GM23248 (cell line): Measurements from ENCODE around the gene CLCF1. TPM values are rescaled to one million over a fixed set of nuclear protein-coding genes. Genes with fewer than 3 reads are reported as not detected.
"Not testable (repeated sequence)": the region's sequence is repeated elsewhere in the genome, so short reads cannot be mapped to it uniquely, and the experiment has no call there.

ENCODE experiments used
- DNase-seq: peaks from one replicate; pipeline ENCODE4 v3.0.0-alpha.2; 2015
- H2AFZ ChIP-seq: fragments of 200-600 bp; sonication (generic); 2 replicates; pipeline ENCODE4 v1.6.1; 2016; ENCODE audit warnings: antibody characterized with exemption
- H3F3A ChIP-seq: fragments of 200-600 bp; sonication (generic); 2 replicates; pipeline ENCODE4 v1.6.1; 2016; ENCODE audit warnings: mild to moderate bottlenecking, antibody characterized with exemption, mixed run types; ENCODE audit not compliant: insufficient read depth
- H3K27ac ChIP-seq: fragments of 200-600 bp; sonication (generic); 2 replicates; pipeline ENCODE4 v1.5.1; 2016; ENCODE audit warnings: mild to moderate bottlenecking
- H3K27me3 ChIP-seq: fragments of 200-600 bp; sonication (generic); replicated peaks from 2 replicates; pipeline ENCODE4 v1.6.1; 2016; ENCODE audit warnings: mild to moderate bottlenecking; ENCODE audit not compliant: insufficient read depth
- H3K36me3 ChIP-seq: fragments of 200-600 bp; sonication (generic); 2 replicates; pipeline ENCODE4 v1.6.1; 2016; ENCODE audit warnings: low read depth, mild to moderate bottlenecking
- H3K4me1 ChIP-seq: fragments of 200-600 bp; sonication (generic); 2 replicates; pipeline ENCODE4 v1.6.1; 2016; ENCODE audit warnings: mild to moderate bottlenecking; ENCODE audit not compliant: insufficient read depth
- H3K4me2 ChIP-seq: fragments of 200-600 bp; sonication (generic); one replicate; pipeline ENCODE4 v1.6.1; 2016; ENCODE audit warnings: mild to moderate bottlenecking; ENCODE audit not compliant: unreplicated experiment
- H3K4me3 ChIP-seq: fragments of 200-600 bp; sonication (generic); 2 replicates; pipeline ENCODE4 v1.5.1; 2016; ENCODE audit warnings: mild to moderate bottlenecking
- H3K79me2 ChIP-seq: fragments of 200-600 bp; sonication (generic); 2 replicates; pipeline ENCODE4 v1.6.1; 2016; ENCODE audit warnings: mild to moderate bottlenecking; ENCODE audit not compliant: insufficient read depth
- H3K9ac ChIP-seq: fragments of 200-600 bp; sonication (generic); 2 replicates; pipeline ENCODE4 v1.6.1; 2016; ENCODE audit warnings: mild to moderate bottlenecking
- H3K9me2 ChIP-seq: fragments of 200-600 bp; sonication (generic); 2 replicates; pipeline ENCODE4 v1.6.1; 2016; ENCODE audit warnings: mixed run types, mild to moderate bottlenecking, moderate library complexity; ENCODE audit not compliant: insufficient read depth
- H3K9me3 ChIP-seq: fragments of 200-600 bp; sonication (generic); one replicate; pipeline ENCODE4 v1.6.1; 2017; ENCODE audit warnings: low read depth
- H4K20me1 ChIP-seq: fragments of 200-600 bp; sonication (generic); 2 replicates; pipeline ENCODE4 v1.6.0; 2016; ENCODE audit not compliant: insufficient read depth
- EZH2 ChIP-seq: fragments of 200-600 bp; sonication (generic); IDR thresholded peaks from 2 replicates; pipeline ENCODE4 v1.6.1; 2018; ENCODE audit warnings: antibody characterized with exemption, mild to moderate bottlenecking; ENCODE audit not compliant: insufficient read depth, poor library complexity, severe bottlenecking
- EZH2phosphoT487 ChIP-seq: fragments of 200-600 bp; sonication (generic); IDR thresholded peaks from 2 replicates; pipeline ENCODE4 v1.6.1; 2018; ENCODE audit warnings: antibody characterized with exemption, moderate library complexity, mild to moderate bottlenecking, low read depth; ENCODE audit not compliant: insufficient read depth
- WGBS, 2 experiments: methylation state at CpG; one replicate each; pipeline ENCODE4 v1.1.6; 2015 to 2017; ENCODE audit warnings: low lambda C conversion rate in 2 of 2, low coverage in 1 of 2; ENCODE audit errors: missing lambda C conversion rate in 2 of 2; 5-methylcytosine and 5-hydroxymethylcytosine counted together
- in situ Hi-C: fragments of 300-500 bp; cut with MboI; formaldehyde crosslinking; loops from 2 replicates; pipeline ENCODE4 v1.15.0; 2020
- polyA plus RNA-seq: library from polyadenylated mRNA; unstranded; fragments of >200 nt; fragmentation: Nextera tagmentation; extraction: Ambion mirVana; gene quantifications from 2 replicates; pipeline ENCODE4 v1.2.1, GENCODE V29; 2016
- total RNA-seq: library from RNA; depleted of rRNA; stranded (reverse); fragments of >200 nt; shearing (Covaris generic); gene quantifications from 2 replicates; pipeline ENCODE4 v1.2.3, GENCODE V29; 2014

CLCF1 gene
- total and polyA plus RNA-seq, 2 experiments from 2014 or later, result 20.0 to 39.1 TPM

DNA sequence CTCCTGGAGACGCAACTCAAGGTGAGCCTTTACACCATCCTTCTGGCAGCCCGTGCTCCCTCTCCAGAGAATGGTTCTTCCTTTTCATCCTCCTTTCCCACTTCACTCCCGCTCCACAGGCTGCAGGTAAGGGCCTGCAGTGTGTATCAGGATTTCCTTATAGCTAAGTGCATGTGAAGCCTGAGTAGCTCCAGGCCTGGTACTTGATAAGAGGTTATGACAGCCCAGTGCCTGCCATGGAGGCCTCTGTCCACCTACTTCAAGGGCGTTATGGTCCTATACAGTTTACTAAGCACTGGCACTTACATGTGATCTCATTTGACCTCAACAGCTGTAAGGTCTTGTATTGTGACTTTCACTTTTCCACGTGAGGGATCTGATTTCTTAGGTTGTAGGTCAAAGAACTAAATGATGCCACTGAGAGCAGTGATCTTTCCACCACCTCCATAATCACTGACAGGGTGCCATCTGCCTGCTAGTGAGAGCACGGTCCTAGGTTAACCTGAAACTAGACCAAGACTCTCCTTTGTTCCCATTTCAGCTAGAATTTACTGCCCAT, 52.0 kb downstream of the CLCF1 start:
- Histone ChIP-seq H3K79me2 (no peaks in the 10 kb centered on the region), H3K9me2 (no peaks in the 10 kb centered on the region), H2AFZ (no peak overlapping the region), H3F3A (no peaks in the 10 kb centered on the region), H3K27me3 (no peaks in the 10 kb centered on the region), H3K27ac (no peak overlapping the region), H3K9me3 (no peaks in the 10 kb centered on the region), H4K20me1 (no peaks in the 10 kb centered on the region), H3K36me3 (no peaks in the 10 kb centered on the region), H3K4me1 (peaks cover 5% of the 10 kb centered on the region; the same call in 1 of the 2 replicates), H3K9ac (no peak overlapping the region), H3K4me2 (no peak overlapping the region), H3K4me3 (no peak overlapping the region)
- 87 to 92% methylated on average over 6 of the region's 6 CpGs for WGBS, 2 experiments
- in situ Hi-C loops, result no loop called here
- TF ChIP-seq EZH2phosphoT487, result no peak
- TF ChIP-seq EZH2, result no peak
- no peak for DNase-seq

DNA sequence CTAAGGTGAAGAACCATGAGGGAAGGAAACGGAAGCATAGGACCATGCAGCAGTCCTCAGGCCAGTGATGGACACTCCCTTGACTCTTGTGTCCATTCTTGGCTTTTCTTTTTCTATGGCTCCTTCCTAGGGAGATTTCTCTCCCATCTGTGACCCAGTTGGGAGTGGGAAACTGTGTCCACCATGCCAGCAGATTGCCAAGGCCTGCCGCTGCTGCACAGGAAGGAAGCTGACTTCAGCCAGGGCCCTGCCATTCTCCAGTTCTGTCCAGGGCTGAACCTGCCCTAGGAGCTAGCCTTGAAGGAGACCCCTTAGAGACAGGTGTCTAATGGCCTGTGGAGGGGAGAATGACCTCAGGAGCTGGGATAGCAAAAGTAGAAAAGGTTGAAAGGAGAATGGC, 52.7 kb downstream of the CLCF1 start:
- Histone ChIP-seq H2AFZ (no peak overlapping the region), H3K36me3 (no peaks in the 10 kb centered on the region), H3K9me3 (no peaks in the 10 kb centered on the region), H3K9ac (no peak overlapping the region), H3K9me2 (no peaks in the 10 kb centered on the region), H3K27ac (no peak overlapping the region), H3K4me2 (no peak overlapping the region), H3K79me2 (no peaks in the 10 kb centered on the region), H3K27me3 (no peaks in the 10 kb centered on the region), H4K20me1 (no peaks in the 10 kb centered on the region), H3K4me1 (peaks cover 5% of the 10 kb centered on the region; the same call in 1 of the 2 replicates), H3K4me3 (no peak overlapping the region), H3F3A (no peaks in the 10 kb centered on the region)
- in situ Hi-C loops, result no loop called here
- WGBS, 2 experiments, result 97% methylated on average over 2 of the region's 2 CpGs
- DNase-seq, result no peak
- TF ChIP-seq EZH2, result no peak
- no peak for TF ChIP-seq EZH2phosphoT487

DNA sequence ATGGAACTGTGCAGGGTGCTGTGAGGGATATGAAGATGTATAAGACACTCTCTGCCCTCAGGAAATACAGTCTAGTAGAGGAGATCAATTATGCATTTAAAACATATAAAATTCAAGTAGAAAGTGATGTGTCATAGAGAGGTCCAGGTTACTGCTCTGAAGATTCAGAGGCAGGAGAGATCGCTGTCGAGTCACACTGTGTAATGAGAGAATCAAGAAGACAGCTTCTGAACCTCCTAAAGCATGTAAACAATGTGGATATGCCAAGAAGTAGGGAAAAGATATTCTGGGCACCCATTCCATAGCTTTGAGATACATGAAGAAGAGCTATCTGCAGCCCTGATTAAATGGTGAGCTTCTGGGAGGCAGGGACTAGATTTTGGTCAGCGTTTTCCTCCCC, 53.4 kb downstream of the CLCF1 start:
- Histone ChIP-seq H3K4me3 (no peak overlapping the region), H3K4me1 (peaks cover 5% of the 10 kb centered on the region; the same call in 1 of the 2 replicates), H4K20me1 (no peaks in the 10 kb centered on the region), H3K9ac (no peak overlapping the region), H3K4me2 (no peak overlapping the region), H3K36me3 (no peaks in the 10 kb centered on the region), H3K9me3 (no peaks in the 10 kb centered on the region), H3K79me2 (no peaks in the 10 kb centered on the region), H3K27me3 (no peaks in the 10 kb centered on the region), H2AFZ (no peak overlapping the region), H3F3A (no peaks in the 10 kb centered on the region), H3K9me2 (no peaks in the 10 kb centered on the region), H3K27ac (no peak overlapping the region)
- peak; percentile 33 for DNase-seq
- in situ Hi-C loops, result no loop called here
- WGBS, 2 experiments, result 55 to 57% methylated on average over 3 of the region's 3 CpGs
- TF ChIP-seq EZH2 (no peak), EZH2phosphoT487 (no peak)

DNA sequence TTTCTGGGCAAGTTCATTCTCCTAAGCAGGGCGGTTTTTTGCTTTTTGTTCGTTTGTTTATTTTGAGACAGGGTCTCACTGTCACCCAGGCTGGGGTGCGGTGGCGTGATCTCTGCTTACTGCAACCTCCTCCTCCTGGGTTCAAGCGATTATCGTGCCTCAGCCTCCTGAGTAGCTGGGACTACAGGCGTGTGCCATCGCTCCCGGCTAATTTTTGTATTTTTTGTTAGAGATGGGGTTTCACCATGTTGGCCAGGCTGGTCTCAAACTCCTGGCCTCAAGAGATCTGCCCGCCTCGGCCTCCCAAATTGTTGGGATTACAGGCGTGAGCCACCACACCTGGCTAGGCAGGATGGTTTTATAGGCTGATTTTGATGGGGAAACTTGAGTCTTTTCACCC, 54.5 kb downstream of the CLCF1 start:
- DNase-seq, H3K9ac ChIP-seq, H2AFZ ChIP-seq, H3K79me2 ChIP-seq, H3K4me1 ChIP-seq, H3F3A ChIP-seq, H3K27ac ChIP-seq, H3K27me3 ChIP-seq, H4K20me1 ChIP-seq, H3K9me2 ChIP-seq, H3K36me3 ChIP-seq, H3K9me3 ChIP-seq, in situ Hi-C loops: not testable (repeated sequence)
- 83 to 85% methylated on average over 12 of the region's 12 CpGs for WGBS, 2 experiments
- H3K4me2 ChIP-seq, result peak overlapping the region; percentile 72
- peak overlapping the region; percentile 82; the same call in 1 of the 2 replicates for H3K4me3 ChIP-seq
